SU-DHL-6 (cell line): ENCODE measurements around the gene IL1R2.

Source experiments
- EZH2phosphoT487 ChIP-seq: fragments of 200-600 bp; sonication (generic), shearing (Covaris generic); conservative IDR thresholded peaks from 2 replicates; pipeline ENCODE4 v1.6.1; 2018; ENCODE audit warnings: mild to moderate bottlenecking, antibody characterized with exemption, low read length, moderate library complexity, mixed read lengths
- TF ChIP-seq, protein P1 (sequence below): fragments of 200-600 bp; sonication (generic); IDR thresholded peaks from one replicate; pipeline ENCODE4 v1.5.1; 2017; ENCODE audit warnings: antibody characterized with exemption, mild to moderate bottlenecking, low read length, moderate library complexity; ENCODE audit not compliant: insufficient read depth, poor library complexity, severe bottlenecking

DNA sequence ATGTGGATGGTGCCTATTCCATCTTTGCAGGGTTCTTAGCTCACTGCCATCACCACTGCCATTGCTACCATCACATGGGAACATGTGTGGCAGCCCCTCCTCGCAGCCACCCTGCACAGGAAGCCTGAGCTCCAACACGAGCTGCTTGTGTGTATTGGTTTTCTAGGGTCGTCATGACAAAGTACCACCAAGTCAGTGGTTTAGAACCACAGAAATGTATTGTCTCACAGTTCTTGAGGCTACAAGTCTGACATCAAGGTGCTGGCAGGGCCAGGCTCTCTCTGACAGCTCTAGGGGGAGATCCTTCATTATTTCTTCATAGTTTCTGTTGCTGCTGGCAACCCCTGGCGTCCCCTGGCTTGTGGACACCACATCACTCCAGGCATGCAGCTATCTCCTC lies 10.3 kb upstream of the IL1R2 start:
- TF ChIP-seq, protein P1, sequence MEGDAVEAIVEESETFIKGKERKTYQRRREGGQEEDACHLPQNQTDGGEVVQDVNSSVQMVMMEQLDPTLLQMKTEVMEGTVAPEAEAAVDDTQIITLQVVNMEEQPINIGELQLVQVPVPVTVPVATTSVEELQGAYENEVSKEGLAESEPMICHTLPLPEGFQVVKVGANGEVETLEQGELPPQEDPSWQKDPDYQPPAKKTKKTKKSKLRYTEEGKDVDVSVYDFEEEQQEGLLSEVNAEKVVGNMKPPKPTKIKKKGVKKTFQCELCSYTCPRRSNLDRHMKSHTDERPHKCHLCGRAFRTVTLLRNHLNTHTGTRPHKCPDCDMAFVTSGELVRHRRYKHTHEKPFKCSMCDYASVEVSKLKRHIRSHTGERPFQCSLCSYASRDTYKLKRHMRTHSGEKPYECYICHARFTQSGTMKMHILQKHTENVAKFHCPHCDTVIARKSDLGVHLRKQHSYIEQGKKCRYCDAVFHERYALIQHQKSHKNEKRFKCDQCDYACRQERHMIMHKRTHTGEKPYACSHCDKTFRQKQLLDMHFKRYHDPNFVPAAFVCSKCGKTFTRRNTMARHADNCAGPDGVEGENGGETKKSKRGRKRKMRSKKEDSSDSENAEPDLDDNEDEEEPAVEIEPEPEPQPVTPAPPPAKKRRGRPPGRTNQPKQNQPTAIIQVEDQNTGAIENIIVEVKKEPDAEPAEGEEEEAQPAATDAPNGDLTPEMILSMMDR: no peak
- no peak for TF ChIP-seq EZH2phosphoT487
